Measurements from ENCODE around the gene MILR1. TPM values are rescaled to one million over a fixed set of nuclear protein-coding genes. Genes with fewer than 3 reads are reported as not detected.

Gene MILR1
- total and polyA plus RNA-seq, 10 donors, result 15.6 to 55.0 (median 27.6) TPM

GRCh38 chr17:64423881-64424280 is 25.0 kb upstream of the MILR1 start:
- WGBS, 5 donors, result 76 to 89% (median 80%) methylated on average over 3 of the region's 3 CpGs

GRCh38 chr17:64424324-64424849 is 24.5 kb upstream of the MILR1 start:
- DNase-seq, result no peak
- intact Hi-C loops (cut with DNase I; ENCODE audit: low total_unique reads), result loop anchor here (5.0 to 10.0 kb wide), 2 partner anchors 73 to 220 kb away; partner anchors contain the start of gene POLG2
- no peak overlapping the region for H3K27ac ChIP-seq
- 71 to 89% (median 82%) methylated on average over 1 of the region's 1 CpG for WGBS, 5 donors
- no peak for TF ChIP-seq POLR2AphosphoS5 (IDR thresholded peaks at IDR 0.05)
- no peak for TF ChIP-seq POLR2A (IDR thresholded peaks at IDR 0.05)
- TF ChIP-seq CTCF (IDR thresholded peaks at IDR 0.05 in 8 of 11, conservative IDR thresholded peaks at IDR 0.05 in 3 of 11), result no peak
- H3K4me1 ChIP-seq, result peaks cover 0 to 13% (median 8%) of the 10 kb centered on the region in 6 donors
- H3K4me3 ChIP-seq, result no peak overlapping the region
- no peaks in the 10 kb centered on the region for H3K27me3 ChIP-seq (replicated peaks in 1 of 7)
- H3K9me3 ChIP-seq, result no peaks in the 10 kb centered on the region
- H3K36me3 ChIP-seq, result no peaks in the 10 kb centered on the region

More at GRCh38 chr17:64423881-64424280, 25.0 kb upstream of the MILR1 start:
- Histone ChIP-seq H3K27me3 (replicated peaks in 1 of 7) (no peaks in the 10 kb centered on the region), H3K36me3 (no peaks in the 10 kb centered on the region), H3K9me3 (no peaks in the 10 kb centered on the region), H3K4me1 (peaks cover 0 to 18% (median 9%) of the 10 kb centered on the region in 6 donors), H3K27ac (no peak overlapping the region), H3K4me3 (no peak overlapping the region)
- intact Hi-C loops (cut with DNase I; ENCODE audit: low total_unique reads), result loop anchor here (5.0 to 10.0 kb wide), 2 partner anchors 73 to 221 kb away; partner anchors contain the start of gene POLG2
- DNase-seq, result no peak
- no peak for TF ChIP-seq POLR2AphosphoS5 (IDR thresholded peaks at IDR 0.05)
- TF ChIP-seq CTCF (IDR thresholded peaks at IDR 0.05 in 8 of 11, conservative IDR thresholded peaks at IDR 0.05 in 3 of 11), result no peak

GRCh38 chr17:64425191-64425590 is 23.7 kb upstream of the MILR1 start:
- TF ChIP-seq POLR2AphosphoS5 (IDR thresholded peaks at IDR 0.05) (no peak), CTCF (IDR thresholded peaks at IDR 0.05 in 8 of 11, conservative IDR thresholded peaks at IDR 0.05 in 3 of 11) (no peak), POLR2A (IDR thresholded peaks at IDR 0.05) (no peak)
- Histone ChIP-seq H3K4me3 (no peak overlapping the region), H3K27ac (no peak overlapping the region), H3K27me3 (replicated peaks in 1 of 7) (no peaks in the 10 kb centered on the region), H3K36me3 (no peaks in the 10 kb centered on the region), H3K9me3 (no peaks in the 10 kb centered on the region), H3K4me1 (peaks cover 0 to 5% (median 4%) of the 10 kb centered on the region in 6 donors)
- no peak for DNase-seq
- WGBS, 5 donors, result 88 to 97% (median 91%) methylated on average over 3 of the region's 3 CpGs
- intact Hi-C loops (cut with DNase I; ENCODE audit: low total_unique reads), result loop anchor here (10.0 kb wide), 1 partner anchor 220 kb away; no protein-coding TSS in a partner anchor

GRCh38 chr17:64426596-64426995 is 22.3 kb upstream of the MILR1 start:
- Histone ChIP-seq H3K27ac (no peak overlapping the region), H3K36me3 (no peaks in the 10 kb centered on the region), H3K4me3 (no peak overlapping the region), H3K9me3 (no peaks in the 10 kb centered on the region), H3K27me3 (replicated peaks in 1 of 7) (no peaks in the 10 kb centered on the region), H3K4me1 (no peaks in the 10 kb centered on the region)
- TF ChIP-seq CTCF (IDR thresholded peaks at IDR 0.05 in 8 of 11, conservative IDR thresholded peaks at IDR 0.05 in 3 of 11) (no peak), POLR2A (IDR thresholded peaks at IDR 0.05) (no peak), POLR2AphosphoS5 (IDR thresholded peaks at IDR 0.05) (no peak)
- DNase-seq, result no peak
- intact Hi-C loops (cut with DNase I; ENCODE audit: low total_unique reads), result loop anchor here (10.0 kb wide), 1 partner anchor 218 kb away; no protein-coding TSS in a partner anchor
